ENCODE measurements around the gene PFKL. TPM values are rescaled to one million over a fixed set of nuclear protein-coding genes. Genes with fewer than 3 reads are reported as not detected.

PFKL gene
- total RNA-seq, 1 experiment from 2014 or later, result 90.2 TPM

DNA sequence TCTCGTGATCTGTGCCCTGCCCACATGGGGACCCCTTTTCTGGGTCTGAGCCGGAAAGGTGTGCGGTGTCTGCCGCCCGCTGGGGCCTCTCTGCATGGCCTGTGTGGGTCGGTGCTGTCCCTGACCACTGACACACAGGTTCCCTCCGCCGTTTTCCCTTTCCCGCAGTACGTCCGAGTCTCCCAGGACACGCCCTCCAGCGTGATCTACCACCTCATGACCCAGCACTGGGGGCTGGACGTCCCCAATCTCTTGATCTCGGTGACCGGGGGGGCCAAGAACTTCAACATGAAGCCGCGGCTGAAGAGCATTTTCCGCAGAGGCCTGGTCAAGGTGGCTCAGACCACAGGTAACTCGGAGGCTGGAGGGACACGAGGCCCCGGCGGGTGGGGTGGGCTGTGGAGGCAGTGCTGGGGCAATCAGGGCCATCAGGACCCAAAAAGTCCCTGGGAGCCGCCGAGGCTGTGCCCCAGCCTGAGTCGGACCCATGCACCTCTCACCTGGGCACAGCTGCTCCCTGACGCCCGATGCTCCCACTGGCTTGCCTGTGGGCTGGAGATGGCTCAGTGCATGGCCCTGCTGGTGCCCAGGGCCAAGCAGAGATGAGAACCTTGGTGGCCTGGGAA is 66.8 kb downstream of the PFKL start:
- H3K9me3 Mint-ChIP-seq (ENCODE audit: unreplicated experiment), result no peaks in the 10 kb centered on the region
- ChIA-PET POLR2A (interaction anchor here (0.6 kb wide), 1 partner anchor 27 kb away, joined by 3 read pairs; no protein-coding TSS in a partner anchor), CTCF (no interaction called here)
- no peak overlapping the region for H3K4me3 Mint-ChIP-seq (ENCODE audit: unreplicated experiment)
- no TSS peak for BruUV-seq (replicated peaks)
- H3K27ac Mint-ChIP-seq (ENCODE audit: low read depth, unreplicated experiment), result no peak overlapping the region
- DNase-seq (ENCODE audit: unreplicated experiment), result no peak
- intact Hi-C loops (cut with micrococcal nuclease), result no loop called here
- no peaks in the 10 kb centered on the region for H3K36me3 Mint-ChIP-seq (ENCODE audit: insufficient read depth, unreplicated experiment)
- TF ChIP-seq, protein P1, sequence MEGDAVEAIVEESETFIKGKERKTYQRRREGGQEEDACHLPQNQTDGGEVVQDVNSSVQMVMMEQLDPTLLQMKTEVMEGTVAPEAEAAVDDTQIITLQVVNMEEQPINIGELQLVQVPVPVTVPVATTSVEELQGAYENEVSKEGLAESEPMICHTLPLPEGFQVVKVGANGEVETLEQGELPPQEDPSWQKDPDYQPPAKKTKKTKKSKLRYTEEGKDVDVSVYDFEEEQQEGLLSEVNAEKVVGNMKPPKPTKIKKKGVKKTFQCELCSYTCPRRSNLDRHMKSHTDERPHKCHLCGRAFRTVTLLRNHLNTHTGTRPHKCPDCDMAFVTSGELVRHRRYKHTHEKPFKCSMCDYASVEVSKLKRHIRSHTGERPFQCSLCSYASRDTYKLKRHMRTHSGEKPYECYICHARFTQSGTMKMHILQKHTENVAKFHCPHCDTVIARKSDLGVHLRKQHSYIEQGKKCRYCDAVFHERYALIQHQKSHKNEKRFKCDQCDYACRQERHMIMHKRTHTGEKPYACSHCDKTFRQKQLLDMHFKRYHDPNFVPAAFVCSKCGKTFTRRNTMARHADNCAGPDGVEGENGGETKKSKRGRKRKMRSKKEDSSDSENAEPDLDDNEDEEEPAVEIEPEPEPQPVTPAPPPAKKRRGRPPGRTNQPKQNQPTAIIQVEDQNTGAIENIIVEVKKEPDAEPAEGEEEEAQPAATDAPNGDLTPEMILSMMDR (IDR thresholded peaks at IDR 0.05; ENCODE audit: unreplicated experiment), result no peak
- H3K4me1 Mint-ChIP-seq (ENCODE audit: insufficient read depth, unreplicated experiment), result no peaks in the 10 kb centered on the region
- no peaks in the 10 kb centered on the region for H3K27me3 Mint-ChIP-seq (ENCODE audit: insufficient read depth, unreplicated experiment)

DNA sequence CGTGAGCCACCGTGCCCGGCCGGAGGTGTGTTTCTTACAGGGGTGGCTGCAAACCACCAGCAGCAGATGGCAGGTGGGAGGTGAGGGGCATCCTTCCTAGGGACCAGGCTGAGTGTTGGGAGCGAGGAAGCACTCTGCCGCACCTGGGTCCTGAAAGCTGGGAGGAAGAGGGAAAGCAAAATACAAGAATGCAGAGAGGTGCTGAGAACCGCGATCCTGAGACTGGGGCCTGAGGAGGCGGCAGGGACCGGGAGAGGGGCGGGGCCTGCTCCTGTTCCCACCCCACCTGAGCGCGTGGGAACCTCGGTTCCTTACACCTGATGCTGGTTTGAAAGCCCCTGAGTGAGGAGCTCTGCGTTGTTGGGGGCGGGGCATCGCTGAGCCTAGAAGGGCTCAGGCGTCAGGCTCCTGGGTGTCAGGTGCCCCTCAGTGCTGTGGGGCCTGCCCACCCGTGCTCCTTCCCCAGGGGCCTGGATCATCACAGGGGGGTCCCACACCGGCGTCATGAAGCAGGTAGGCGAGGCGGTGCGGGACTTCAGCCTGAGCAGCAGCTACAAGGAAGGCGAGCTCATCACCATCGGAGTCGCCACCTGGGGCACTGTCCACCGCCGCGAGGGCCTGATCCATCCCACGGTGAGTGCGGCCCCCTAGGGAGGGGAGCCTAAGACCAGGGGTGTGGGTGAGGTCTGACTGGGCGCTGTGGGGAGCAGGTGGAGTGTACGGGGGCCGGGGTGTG is 69.0 kb downstream of the PFKL start:
- CTCF ChIA-PET, result no interaction called here
- Mint-ChIP-seq H3K27ac (ENCODE audit: low read depth, unreplicated experiment) (no peak overlapping the region), H3K4me1 (ENCODE audit: insufficient read depth, unreplicated experiment) (no peaks in the 10 kb centered on the region), H3K4me3 (ENCODE audit: unreplicated experiment) (no peak overlapping the region), H3K9me3 (ENCODE audit: unreplicated experiment) (no peaks in the 10 kb centered on the region), H3K27me3 (ENCODE audit: insufficient read depth, unreplicated experiment) (no peaks in the 10 kb centered on the region), H3K36me3 (ENCODE audit: insufficient read depth, unreplicated experiment) (no peaks in the 10 kb centered on the region)
- TF ChIP-seq, protein P1 (IDR thresholded peaks at IDR 0.05; ENCODE audit: unreplicated experiment), result no peak
- intact Hi-C loops (cut with micrococcal nuclease), result no loop called here
- BruUV-seq (replicated peaks), result no TSS peak
- POLR2A ChIA-PET, result no interaction called here
- DNase-seq (ENCODE audit: unreplicated experiment), result no peak

DNA sequence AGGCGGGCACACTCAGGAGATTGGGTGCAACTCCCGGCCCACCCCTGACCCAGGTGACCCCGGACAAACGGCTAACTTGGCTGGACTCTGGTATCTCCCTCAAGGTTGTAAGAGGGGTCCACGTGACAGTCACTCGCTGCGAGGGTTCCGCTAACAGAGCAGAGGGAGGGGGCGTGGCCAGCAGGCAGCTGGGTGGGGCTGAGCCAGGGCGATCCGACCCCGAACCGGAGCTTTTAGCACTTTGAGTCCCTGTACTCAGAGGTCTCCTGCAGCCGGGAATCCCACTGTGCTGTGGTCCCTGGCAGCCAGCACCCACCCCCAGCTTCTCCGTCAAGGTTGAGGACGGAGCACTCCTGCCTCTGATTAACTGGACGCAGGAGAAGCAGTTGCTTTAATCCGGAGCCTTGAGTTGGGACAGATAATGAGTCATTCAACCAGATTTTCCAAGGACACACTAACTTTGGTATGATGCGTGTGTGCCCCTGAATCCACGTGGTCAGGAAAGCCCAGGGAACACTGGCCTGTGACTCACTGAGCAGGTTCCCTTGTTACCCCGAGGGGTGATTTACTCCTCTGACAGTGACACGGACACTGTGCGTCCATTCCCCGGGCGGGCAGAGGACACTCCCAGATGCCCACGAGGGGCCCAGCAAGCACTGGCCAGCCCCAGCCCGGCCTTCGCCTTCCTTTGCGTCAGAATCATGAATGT is 70.3 kb downstream of the PFKL start:
- Mint-ChIP-seq H3K36me3 (ENCODE audit: insufficient read depth, unreplicated experiment) (no peaks in the 10 kb centered on the region), H3K4me1 (ENCODE audit: insufficient read depth, unreplicated experiment) (no peaks in the 10 kb centered on the region), H3K9me3 (ENCODE audit: unreplicated experiment) (no peaks in the 10 kb centered on the region), H3K27ac (ENCODE audit: low read depth, unreplicated experiment) (no peak overlapping the region), H3K4me3 (ENCODE audit: unreplicated experiment) (no peak overlapping the region), H3K27me3 (ENCODE audit: insufficient read depth, unreplicated experiment) (peaks cover 3% of the 10 kb centered on the region)
- TF ChIP-seq, protein P1 (IDR thresholded peaks at IDR 0.05; ENCODE audit: unreplicated experiment), result no peak
- DNase-seq (ENCODE audit: unreplicated experiment), result peak; percentile 58
- ChIA-PET CTCF (no interaction called here), POLR2A (no interaction called here)
- BruUV-seq (replicated peaks), result no TSS peak
- intact Hi-C loops (cut with micrococcal nuclease), result no loop called here

DNA sequence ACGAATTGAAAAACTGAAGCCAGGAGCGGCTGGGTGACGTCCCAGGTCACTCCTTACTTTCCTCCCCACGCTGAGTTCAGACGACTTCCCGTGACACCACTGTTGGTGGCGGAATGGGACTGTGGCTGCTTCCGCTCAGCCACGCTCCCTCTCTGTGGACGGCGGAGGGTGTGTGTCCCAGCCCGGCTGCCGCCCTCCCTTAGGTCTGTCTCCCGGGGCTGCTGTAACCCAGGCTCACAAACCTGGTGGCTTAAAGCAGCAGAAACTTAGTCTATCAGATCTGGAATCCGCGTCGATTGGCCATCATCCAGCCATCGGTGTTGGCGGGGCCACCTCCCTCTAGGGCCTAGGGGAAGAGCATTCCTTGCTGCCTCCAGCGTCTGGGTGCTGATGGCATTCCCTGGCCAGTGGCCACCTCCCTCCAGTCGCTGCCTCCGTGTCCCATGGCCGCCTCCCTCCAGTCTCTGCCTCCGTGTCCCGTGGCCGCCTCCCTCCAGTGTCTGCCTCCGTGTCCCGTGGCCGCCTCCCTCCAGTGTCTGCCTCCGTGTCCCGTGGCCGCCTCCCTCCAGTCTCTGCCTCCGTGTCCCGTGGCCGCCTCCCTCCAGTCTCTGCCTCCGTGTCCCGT is 71.0 kb downstream of the PFKL start:
- intact Hi-C loops (cut with micrococcal nuclease), result no loop called here
- Mint-ChIP-seq H3K36me3 (ENCODE audit: insufficient read depth, unreplicated experiment) (no peaks in the 10 kb centered on the region), H3K9me3 (ENCODE audit: unreplicated experiment) (no peaks in the 10 kb centered on the region), H3K27ac (ENCODE audit: low read depth, unreplicated experiment) (no peak overlapping the region), H3K4me3 (ENCODE audit: unreplicated experiment) (no peak overlapping the region), H3K4me1 (ENCODE audit: insufficient read depth, unreplicated experiment) (no peaks in the 10 kb centered on the region), H3K27me3 (ENCODE audit: insufficient read depth, unreplicated experiment) (peaks cover 10% of the 10 kb centered on the region)
- POLR2A ChIA-PET, result no interaction called here
- no TSS peak for BruUV-seq (replicated peaks)
- DNase-seq (ENCODE audit: unreplicated experiment), result no peak
- TF ChIP-seq, protein P1 (IDR thresholded peaks at IDR 0.05; ENCODE audit: unreplicated experiment), result no peak
- CTCF ChIA-PET, result no interaction called here
